GM19397 (cell line): Measurements from ENCODE around the gene PRRC2C.
"Not testable (repeated sequence)": the region's sequence is repeated elsewhere in the genome, so short reads cannot be mapped to it uniquely, and the experiment has no call there.

ENCODE experiments used
- ATAC-seq: cut with Tn5 transposase; IDR thresholded peaks from one replicate; pipeline ENCODE4 v1.9.1; 2021; ENCODE audit warnings: mild to moderate bottlenecking, moderate library complexity; ENCODE audit not compliant: unreplicated experiment

The PRRC2C gene

DNA sequence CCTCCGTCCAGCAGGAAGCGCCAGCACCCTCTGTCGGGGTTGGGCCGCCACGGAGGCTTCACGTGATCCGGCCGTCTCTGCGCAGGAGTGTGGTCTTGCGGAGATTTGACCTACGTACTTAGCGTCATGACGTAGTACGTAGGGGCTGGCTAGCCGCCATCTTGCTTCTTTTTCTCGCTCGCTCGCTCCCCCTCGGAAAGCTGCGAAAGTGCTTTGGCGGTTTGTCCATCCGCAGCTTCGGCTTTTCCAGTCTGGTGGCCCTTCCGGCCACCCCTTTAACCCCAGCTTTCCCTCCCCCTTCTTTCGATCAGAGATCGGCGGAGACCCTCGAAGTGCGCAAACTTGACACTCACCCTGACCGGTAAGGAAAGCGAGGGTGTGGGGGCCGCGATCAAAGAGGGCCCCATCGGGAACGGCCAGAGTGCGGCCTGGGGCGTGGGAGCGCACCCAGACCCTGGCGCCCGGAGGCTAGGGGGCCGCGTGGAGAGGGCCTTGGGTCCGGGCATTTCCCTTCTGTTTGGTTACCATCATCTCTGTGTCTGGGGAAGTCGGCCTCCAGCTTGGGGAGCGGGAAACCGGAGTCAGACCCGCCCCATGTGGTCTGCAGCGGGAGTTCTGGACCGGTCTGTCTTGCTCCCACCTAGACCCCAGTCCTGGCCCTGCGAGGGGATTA is at the start of gene PRRC2C:
Gene PRRC2C (plus strand): TSS at position 156 of the 673 bp plus-strand sequence. CDS start 26,559 bp downstream, outside the sequence.
- peak; percentile 98 for ATAC-seq

DNA sequence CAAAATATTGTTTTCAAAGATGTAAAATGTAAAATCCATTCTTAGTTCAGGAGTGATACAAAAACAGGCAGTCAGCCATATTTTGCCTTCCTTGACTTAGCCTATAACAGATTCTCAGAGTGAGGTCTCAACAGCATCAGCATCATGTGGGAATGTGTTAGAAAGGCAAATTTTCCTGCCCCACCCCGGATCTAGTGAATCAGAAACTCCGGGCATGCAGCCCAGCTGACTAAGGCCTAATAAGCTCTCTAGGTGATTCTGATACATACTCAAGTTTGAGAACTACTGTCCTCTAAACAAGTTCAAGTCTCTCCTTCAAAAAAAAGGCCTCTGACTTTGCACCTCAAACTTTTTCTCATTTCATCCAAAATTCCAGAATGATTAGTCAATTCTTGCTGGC is 46.9 kb upstream of the PRRC2C start:
- ATAC-seq = no peak

DNA sequence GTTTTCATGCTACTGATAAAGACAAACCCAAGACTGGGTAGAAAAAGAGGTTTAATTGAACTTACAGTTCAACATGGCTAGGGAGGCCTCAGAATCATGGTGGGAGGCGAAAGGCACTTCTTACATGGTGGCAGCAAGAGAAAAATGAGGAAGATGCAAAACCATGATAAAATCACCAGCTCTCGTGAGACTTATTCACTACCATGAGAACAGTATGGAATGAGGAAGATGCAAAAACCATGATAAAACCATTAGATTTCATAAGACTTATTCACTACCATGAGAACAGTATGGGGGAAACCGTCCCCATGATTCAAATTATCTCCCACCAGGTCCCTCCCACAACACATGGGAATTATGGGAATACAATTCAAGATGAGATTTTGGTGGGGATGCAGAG is 45.1 kb upstream of the PRRC2C start:
- ATAC-seq = not testable (repeated sequence)

DNA sequence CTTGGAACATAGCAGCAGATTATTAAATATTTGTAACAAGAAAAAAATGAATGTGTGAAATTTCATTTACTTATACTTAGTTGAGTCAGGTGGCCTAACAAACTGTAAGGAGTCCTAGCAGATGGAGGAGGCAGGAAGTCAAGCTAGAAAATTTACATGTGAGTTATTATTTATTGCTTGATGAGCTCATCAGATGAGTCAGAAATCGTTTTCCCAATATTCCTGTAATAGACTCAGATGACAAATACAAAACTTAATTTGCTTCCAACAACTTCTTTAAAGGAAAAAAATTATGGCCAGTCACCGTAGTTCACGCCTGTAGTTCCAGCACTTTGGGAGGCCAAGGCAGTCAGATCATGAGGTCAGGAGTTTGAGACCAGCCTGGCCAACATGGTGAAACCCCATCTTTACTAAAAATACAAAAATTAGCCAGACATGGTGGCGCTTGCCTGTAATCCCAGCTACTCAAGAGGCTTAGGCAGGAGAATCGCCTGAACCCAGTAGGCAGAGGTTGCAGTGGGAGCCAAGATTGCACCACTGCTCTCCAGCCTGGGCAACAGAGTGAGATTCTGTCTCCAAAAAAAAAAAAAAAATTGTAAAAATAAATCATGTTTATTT is 43.9 kb upstream of the PRRC2C start:
- not testable (repeated sequence) for ATAC-seq

DNA sequence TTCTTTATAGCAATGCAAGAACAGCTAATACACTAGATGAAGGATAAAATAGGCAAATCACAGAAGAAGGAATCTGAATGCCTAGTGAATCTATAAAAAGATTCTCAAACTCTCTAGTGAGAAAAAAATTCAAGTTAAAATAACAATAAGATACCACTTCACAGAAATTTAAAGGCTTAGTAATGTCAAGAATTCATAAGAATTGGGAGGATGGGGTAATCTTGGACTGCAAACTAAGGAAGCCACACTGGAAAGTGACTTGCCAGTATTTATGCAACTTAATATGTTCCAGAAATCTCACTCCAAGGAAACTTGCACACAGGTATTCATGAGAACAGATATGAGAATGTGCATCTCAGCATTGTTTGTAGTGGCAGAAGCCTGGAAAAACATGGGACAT is 38.9 kb upstream of the PRRC2C start:
- no peak for ATAC-seq

DNA sequence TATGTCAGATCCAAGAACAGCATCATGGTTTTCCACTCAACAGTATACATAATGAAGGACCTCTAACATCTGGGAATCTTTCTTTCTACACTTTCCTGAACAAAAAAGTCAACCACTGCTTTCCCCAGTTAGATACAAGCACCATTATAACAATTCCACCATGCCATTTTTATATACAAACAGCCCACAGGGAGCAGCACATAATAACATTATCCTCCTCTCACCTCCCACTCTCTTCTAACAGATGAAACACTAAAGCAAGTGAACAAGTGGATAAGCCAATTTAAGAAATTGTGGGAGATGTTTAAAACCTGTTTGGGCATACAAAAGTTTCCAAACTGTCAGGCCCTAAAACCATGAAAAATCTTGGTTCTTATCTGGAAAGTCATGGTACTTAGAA is 29.4 kb upstream of the PRRC2C start:
- no peak for ATAC-seq

DNA sequence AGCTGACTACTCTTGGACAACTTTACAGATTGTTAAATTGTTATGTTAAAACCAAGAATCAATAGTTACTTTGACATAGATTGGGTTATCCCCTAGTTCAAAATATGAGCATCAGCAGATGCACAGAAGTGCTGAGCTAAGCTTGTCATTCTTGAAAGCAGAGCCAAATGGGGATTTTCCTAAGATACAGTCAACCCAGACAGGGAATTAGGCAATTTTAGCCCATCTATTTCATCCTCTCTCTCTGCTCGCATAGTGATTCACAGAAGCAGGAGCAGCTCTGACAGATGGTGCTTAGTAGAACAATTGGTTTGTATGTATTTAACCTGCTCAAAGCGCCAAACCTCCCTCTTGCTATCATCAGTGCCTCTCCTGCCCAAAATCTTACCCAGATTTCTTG is 27.9 kb upstream of the PRRC2C start:
- no peak for ATAC-seq

DNA sequence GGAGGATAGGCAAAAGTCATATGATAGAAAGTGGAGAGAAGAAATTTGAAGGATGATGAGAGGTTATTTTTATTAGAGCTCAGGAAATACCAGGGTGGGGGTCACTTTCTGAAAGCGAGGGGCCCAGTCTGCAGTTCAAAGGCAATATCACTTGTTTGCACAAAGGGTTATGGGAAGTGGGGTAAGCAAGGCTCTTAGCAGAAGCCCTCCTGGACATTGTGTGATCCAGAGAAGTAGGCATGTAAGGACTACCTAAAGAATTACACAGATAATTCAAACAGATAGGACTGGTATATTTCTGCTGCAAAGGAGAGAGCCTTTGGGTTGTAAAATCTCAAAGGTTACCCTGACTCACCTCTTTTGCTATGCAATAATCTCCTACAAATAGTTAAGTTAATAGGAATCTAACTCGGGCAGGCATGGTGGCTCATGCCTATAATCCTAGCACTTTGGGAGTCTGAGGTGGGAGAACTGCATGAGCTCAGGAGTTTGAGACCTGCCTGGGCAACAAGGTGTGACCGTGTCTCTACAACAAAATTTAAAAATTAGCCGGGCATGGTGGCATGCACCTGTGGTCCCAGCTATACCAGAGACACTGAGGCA is 25.2 kb upstream of the PRRC2C start:
- ATAC-seq = no peak

DNA sequence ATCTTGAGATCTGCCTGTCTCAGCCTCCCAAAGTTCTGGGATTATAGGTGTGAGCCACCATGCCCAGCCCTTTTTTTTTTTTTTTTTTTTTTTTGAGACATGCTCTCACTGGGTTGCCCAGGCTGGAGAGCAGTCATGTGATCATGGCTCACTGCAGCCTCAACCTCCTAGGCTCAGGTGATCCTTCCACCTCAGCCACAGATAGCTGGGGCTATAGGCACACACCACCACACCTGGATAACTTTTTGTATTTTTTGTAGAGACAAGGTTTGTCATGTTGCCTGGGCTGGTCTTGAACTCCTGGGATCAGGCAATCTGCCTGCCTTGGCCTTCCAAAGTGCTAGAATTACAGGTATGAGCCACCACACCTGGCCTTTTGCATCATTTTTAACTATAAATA is 17.7 kb upstream of the PRRC2C start:
- ATAC-seq = no peak

DNA sequence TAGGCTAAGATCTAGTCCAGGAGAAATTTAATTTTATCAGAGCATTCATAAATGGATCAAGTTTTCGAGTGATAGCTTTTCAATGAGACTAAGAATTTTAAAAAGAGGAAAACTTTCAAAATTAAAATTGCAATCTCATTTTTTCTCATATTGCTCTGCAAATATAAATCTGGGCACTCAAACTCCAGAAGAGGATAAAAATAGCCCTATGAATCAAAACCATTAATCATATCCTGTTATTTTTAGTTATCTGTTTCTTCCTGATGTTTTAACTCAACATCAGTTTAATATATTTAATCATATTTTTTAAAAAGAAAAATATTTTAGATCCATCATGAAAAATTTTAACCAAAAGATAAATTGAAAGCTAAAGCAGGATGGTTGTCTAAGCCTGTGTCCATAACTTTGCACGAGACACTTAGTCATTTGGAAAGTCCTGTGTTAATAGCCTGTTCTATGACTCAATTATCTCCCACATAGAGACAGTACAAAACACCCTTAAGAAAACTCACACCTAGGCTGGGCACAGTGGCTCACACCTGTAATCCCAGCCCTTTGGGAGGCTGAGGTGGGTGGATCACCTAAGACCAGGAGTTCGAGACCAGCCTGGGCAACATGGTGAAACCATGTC is 17.1 kb upstream of the PRRC2C start:
- no peak for ATAC-seq

DNA sequence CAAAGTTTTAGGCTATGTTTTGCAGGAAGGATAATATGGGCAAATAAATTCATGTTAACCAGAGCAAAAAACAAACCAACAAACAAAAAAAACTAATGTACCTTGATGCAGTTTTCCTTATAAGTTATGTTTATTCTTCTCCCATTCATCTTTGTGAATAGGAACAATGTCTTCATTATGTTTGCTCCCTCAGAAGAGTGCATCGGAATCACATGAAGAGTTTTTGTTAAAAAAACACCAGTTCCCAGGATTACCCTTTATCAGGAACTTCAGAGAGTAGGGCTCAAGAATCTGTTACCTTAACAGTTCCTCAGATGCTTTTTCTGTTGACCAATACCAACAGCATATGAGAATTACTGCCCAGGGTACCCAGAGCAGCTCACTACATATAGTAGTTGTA is 14.6 kb upstream of the PRRC2C start:
- no peak for ATAC-seq

DNA sequence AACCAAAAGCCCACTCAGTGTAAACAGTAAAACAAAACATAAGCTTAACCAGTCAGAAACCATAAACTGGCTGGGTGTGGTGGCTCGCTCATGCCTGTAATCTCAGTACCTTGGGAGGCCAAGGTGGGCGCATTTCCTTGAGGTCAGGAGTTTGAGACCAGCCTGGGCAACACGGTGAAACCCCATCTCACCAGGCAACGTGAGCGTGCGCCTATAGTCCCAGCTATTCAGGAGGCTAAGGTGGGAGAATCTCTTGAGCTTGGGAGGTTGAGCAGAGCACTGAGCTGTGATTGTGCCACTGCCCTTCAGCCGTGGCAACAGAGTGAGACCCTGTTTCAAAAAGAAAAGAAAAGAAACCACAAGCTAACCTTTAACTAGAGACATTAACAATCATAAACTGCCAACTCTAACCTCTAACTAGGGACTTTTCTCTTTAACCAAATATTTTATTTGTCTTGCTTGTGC is 13.1 kb upstream of the PRRC2C start:
- ATAC-seq = peak; percentile 68

DNA sequence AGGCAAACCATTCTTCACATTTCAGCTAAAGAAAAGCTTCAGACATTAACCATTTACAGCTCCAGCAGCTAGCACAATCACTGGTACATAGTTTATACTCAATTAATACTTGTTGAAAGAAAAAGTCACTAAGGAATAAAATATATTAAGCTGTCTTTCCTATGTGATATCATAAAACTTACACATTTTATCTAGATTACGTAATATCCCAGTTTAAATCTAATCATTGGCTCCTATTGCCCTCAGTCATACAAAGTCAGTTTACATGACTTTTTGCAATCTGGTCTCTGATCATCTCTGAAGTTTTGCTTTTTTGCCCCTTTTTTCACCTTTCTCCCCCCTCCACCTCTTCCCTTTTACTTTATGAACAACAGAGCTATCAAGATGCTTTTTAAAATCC is 8.5 kb upstream of the PRRC2C start:
- ATAC-seq = no peak

DNA sequence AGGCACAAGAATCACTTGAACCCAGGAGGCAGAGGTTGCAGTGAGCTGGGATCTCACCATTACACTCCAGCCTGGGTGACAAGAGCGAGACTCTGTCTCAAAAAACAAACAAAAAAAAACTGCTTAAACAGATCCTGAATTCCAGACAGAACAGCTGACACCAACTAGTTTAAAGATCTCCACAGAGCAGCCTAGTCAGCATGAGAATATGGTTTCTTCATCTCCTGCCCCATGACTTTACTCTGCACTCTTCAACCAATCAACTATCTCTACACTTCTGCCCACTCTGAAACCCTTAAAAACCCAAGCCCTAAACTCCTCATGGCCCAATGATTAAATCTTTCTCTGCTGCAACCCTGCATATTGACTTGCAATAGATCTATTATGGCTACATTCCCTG is 7.5 kb upstream of the PRRC2C start:
- ATAC-seq = no peak

DNA sequence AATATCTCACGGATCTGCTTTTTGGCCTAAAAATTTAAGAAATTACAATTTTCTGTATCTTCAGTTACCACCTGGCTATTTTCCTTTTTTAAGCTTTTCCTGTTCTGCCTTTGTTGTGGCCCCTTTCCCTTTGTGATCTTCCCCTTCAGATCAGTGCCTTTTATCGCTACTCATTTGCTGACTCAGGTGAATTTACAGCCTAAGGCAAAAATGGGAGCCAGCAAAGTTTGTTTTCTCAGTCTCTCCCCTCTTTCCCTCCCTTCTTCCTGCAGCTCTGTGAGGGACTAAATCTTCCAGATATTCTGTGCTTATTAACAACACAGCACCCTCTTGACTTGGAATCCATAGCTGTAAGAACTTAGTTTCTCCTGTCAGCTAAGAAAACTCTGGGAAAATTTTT is 5.3 kb upstream of the PRRC2C start:
- no peak for ATAC-seq

DNA sequence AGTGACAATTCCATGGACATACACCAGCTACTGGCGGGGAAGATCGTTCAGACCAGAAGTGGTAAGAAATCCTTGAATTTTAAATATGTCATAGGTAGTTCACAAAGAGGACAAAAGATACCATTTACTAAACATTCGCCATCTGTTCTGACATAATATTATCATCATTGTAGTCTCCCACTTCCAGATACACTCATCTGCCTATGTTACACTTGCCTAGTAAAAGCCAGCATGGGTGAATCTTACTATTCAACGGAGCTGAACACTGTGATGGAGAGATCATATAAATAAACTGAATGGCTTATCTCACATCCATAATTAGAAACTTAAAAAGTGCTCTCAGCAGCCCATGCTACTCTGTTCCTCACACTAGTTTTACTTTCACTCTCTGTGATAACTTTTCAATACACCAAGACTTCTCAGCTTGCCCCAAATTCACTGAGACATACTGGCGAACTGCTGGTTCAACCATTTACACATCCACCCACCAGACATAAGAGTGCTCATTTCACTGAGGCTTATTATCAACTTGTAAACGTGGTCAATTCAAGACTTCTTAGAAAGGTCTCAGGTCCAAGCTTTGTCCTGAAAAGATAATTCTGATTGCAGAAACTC is 463 bp upstream of the PRRC2C start:
- peak; percentile 56 for ATAC-seq

DNA sequence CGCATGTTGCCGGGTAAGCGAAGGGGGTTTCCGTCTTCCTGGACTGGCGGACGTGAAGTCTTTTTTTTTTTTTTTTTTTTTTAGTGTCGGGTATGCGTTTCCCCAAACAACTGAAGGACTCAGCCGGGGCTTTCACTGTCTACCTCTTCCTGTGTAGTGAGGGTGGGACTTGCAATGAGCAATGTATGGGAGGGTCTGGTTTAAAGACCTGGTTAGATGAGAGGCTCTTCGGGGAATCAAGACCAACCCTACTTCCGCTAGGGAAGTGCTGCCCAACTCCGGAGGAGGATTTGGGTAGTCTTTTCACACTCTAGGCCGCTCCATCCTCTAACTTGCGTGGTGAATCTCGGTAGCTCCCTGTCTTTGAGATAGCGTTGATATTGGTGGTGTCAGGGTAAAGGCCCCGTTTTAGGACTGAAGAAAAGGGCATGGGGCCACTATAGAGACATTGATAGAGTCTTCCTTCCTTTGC is 754 bp downstream of the PRRC2C start:
- peak; percentile 21 for ATAC-seq

DNA sequence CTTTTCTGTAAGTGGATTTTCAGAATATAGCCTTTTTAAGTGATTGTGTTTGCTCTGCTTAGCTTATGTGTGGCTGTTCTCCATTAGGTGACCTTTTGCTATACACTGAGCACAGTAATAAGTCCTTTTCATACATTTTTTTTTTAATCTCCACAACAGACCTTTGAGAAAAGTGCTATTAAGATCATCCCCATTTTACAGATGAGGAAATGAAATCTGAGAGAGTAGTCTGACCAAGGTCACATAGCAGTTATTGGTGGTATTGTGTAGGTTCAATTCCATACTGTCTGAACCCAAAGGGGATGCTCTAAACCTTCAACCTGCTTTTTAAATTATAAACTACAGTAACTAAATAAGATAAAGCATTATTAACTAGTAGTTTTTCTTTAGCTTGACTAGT is 1.7 kb downstream of the PRRC2C start:
- ATAC-seq = no peak

DNA sequence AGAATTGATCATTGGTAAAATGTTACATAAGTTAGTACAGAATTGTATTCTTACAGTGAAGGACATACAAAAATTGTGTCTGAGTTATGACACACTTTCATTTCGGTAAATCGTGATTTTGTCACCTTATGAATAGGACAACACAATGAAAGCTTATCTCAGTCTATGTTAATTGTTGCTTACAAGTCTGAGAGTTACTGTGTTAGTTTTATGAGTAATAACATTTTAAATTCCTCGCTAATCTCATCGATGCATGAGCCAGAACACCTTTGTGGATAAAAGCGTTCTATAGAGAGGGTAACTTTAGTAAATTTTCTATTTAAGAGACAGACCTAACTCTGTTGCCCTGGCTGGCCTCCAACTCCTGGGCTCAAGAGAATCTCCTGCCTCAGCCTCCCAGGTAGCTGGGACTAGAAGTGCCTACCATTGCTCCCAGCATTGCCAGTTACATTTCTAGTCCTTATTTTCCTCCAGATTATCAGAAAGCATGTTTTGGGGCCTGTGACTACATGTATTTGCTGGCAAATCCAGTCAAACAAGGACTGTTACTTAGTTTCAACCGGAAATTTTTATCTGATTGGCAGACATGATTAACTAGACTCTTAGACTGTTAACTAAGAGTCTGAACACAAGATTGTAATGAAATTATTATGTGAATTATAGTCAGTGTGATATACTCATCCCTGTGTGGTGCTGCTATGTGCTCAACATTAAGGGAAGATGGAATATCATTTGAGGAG is 3.0 kb downstream of the PRRC2C start:
- no peak for ATAC-seq

DNA sequence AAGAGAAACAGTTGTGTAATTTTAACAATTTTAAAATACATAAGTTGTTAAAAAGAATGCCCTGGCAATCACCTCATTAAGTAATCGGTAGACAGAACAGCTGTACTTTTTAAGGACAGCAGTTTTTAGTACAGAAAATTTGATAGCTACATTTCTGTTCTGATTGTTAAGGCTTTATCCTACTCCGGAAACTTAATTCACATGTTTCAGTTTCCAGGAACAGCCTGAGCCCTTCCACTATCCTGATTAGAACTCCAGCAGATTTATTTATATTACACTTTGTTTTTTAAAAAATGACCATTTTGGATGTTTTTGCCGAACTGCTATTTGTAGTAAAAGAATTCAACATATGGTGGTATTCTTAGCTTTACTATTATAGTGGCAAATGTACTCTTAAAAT is 8.7 kb downstream of the PRRC2C start:
- no peak for ATAC-seq

DNA sequence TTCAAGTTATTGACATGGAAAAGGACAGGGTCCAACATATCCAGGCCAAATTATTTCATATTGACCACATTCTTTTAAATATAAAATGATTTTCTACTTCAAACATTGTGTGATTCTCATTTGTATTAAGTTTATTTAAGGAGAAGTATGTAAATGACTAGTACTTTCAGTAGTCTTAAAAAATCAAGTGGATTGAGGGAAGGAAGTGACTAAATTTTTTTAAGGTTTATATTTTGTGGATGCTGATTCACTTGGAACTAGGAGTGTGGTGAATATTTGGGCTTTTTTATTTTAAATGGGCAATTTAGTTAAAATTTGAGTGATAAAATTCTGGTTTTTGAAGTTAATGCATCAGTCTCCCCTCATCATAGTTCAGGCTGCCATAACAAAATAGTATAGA is 10.1 kb downstream of the PRRC2C start:
- no peak for ATAC-seq
